Measurements from ENCODE around the gene SLC27A6.

The SLC27A6 gene

DNA sequence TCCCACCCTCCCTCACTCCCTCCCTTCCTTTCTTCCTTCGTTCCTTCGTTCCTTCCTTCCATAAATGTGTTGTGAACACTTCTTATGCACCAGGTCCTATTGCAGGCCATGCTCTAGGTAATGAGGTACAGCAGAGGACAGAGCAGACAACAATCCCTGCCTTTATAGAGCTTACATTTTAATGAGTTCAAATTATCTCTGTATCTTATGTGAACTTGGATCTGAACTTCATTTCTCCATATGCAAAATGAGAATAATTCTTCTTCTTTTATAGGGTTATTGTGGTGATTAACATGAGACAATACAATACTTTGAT lies 37.2 kb downstream of the SLC27A6 start:
- no peak overlapping the region for H3K4me3 ChIP-seq (ENCODE audit: low read depth, low read length)
- TF ChIP-seq, protein P1, sequence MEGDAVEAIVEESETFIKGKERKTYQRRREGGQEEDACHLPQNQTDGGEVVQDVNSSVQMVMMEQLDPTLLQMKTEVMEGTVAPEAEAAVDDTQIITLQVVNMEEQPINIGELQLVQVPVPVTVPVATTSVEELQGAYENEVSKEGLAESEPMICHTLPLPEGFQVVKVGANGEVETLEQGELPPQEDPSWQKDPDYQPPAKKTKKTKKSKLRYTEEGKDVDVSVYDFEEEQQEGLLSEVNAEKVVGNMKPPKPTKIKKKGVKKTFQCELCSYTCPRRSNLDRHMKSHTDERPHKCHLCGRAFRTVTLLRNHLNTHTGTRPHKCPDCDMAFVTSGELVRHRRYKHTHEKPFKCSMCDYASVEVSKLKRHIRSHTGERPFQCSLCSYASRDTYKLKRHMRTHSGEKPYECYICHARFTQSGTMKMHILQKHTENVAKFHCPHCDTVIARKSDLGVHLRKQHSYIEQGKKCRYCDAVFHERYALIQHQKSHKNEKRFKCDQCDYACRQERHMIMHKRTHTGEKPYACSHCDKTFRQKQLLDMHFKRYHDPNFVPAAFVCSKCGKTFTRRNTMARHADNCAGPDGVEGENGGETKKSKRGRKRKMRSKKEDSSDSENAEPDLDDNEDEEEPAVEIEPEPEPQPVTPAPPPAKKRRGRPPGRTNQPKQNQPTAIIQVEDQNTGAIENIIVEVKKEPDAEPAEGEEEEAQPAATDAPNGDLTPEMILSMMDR (IDR thresholded peaks at IDR 0.05; ENCODE audit: low read depth, low read length): no peak

DNA sequence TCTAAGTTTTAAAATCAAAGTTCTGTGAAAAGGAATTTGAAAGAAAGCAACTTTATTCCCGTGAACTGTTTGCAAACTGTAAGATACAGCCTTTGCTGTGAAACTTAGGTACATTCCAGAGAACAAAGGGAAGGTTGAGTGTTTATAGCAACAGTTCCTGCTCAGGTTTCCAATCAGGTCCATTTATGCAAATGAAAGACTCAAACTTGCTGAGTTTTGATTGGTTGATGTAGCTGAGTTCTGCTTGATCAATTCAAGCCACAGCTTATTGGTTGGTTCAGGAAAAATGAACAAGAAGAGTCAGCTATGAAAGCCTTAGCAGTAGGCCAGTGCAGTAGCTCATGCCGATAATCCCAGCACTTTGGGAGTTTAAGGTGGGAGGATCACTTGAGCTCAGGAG lies 37.9 kb downstream of the SLC27A6 start:
- H3K4me3 ChIP-seq (ENCODE audit: low read depth, low read length): no peak overlapping the region
- TF ChIP-seq, protein P1 (IDR thresholded peaks at IDR 0.05; ENCODE audit: low read depth, low read length): no peak

DNA sequence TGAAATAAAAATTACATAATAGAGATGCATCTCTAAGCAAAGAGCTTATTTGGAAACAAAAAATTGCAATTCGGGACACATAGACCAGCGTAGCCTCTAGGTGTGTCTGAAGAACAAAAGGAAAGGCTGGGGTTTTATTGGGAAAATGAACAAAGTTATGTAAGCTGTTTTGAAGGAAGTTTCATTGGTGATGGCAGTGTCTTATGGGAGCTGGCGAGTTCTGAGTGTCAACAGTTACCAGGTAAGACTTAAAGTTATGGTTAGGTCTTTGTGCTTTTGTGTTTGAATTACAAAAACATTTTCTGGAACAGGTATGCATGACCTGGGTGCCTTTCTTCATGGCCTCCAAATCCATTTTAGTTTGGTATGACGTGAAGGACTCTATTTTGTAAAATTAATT lies 48.9 kb downstream of the SLC27A6 start:
- H3K4me3 ChIP-seq (ENCODE audit: low read depth, low read length): no peak overlapping the region
- TF ChIP-seq, protein P1 (IDR thresholded peaks at IDR 0.05; ENCODE audit: low read depth, low read length): no peak

DNA sequence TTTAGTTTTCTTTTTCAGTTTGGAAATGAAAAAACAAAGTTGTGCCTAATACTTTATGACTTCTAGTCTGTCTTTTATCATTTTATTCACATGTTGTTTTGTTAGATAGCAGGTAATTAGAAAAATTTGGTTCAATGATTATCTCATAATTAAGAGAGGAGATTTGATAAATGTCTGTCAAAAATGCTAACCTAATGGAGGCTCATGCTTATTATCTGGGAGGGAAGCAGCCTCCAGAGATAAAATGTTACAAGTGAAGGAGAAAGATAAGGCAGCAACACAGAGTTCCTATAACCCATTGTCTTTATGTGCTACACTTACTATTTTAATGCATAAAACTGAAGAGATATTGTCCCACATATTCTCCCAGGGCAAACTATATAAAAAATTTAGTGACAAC lies 53.5 kb downstream of the SLC27A6 start:
- TF ChIP-seq, protein P1 (IDR thresholded peaks at IDR 0.05; ENCODE audit: low read depth, low read length): no peak
- H3K4me3 ChIP-seq (ENCODE audit: low read depth, low read length): no peak overlapping the region

DNA sequence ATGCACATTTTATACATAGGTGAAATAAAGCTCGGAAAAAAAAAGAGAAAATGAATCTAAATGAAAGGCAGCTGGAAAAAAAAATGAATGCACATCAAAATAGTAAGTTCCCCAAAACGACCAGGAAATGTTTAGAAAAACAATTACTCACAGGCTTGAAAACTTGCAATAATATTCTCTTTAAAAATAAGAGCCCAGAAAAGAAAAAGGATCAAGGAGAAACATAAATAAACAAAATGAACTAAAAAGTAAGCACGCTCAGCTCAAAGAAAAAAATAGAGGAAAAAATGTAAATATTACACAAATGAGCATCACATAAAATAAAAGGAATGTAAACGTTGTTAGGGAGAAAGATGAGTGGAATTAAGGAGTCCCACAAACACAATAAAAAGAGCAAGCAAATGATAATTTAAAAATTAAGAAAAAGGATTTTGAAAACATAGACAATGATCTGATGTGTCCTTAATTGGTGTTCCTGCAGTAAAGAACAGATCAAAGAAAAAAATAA lies 54.2 kb downstream of the SLC27A6 start:
- TF ChIP-seq, protein P1 (IDR thresholded peaks at IDR 0.05; ENCODE audit: low read depth, low read length): no peak
- H3K4me3 ChIP-seq (ENCODE audit: low read depth, low read length): no peak overlapping the region

DNA sequence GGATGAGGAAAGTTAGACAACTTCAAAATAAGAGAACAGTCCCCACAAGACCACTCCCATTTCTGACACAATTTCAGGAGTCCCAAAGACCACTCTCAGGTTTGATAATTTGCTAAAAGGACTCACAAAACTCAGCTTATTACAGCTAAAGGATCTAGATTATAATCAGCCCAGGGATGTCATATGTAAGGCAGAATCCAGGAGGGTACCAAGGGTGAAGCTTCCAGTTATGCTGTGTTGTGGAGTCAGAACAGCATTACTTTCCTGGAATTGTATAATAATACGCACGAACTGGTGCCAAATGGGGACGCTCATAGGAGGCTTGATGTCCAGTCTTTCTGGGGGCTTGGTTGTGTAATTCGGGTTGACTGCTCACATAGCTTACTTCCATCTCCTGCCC lies 55.4 kb downstream of the SLC27A6 start:
- TF ChIP-seq, protein P1 (IDR thresholded peaks at IDR 0.05; ENCODE audit: low read depth, low read length): no peak
- H3K4me3 ChIP-seq (ENCODE audit: low read depth, low read length): no peak overlapping the region

DNA sequence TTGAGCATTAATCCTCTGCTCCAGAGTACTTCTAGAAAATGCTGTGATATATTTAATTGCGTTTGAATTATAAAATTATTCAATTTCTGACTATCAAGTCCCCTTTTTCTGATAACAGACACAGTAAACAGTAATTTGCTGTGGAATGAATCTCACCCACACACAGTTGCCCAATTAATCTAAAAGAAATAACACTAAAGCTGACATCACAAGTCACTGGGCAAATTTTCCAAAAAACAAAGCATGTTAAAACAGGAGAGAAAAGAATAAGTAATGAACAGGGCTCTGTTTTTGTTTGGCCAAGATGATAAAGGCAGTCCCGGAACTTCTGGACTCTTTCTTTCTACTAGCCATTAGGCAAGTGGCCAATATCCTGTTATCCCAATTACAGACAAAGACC lies 56.5 kb downstream of the SLC27A6 start:
- TF ChIP-seq, protein P1 (IDR thresholded peaks at IDR 0.05; ENCODE audit: low read depth, low read length): no peak
- H3K4me3 ChIP-seq (ENCODE audit: low read depth, low read length): no peak overlapping the region

Data from WI38 (cell line).